ENCODE results near the gene MRE11.
"Not testable (repeated sequence)": the region's sequence is repeated elsewhere in the genome, so short reads cannot be mapped to it uniquely, and the experiment has no call there.

MRE11 gene

GRCh38 chr11:94424011-94424410 is 69.6 kb downstream of the MRE11 start:
- DNase-seq (ENCODE audit: low read depth in 2 of 2): no peak

GRCh38 chr11:94423507-94423906 is 70.1 kb downstream of the MRE11 start:
- no peak for DNase-seq (ENCODE audit: low read depth in 2 of 2)

- no peak for DNase-seq (ENCODE audit: low read depth in 2 of 2)
Observed at GRCh38 chr11:94418123-94418765, 75.4 kb downstream of the MRE11 start.

GRCh38 chr11:94417386-94417987 is 76.2 kb downstream of the MRE11 start:
- no peak for DNase-seq (ENCODE audit: low read depth in 2 of 2)

- DNase-seq (ENCODE audit: low read depth in 2 of 2): no peak
Observed at GRCh38 chr11:94405062-94405833, 88.4 kb downstream of the MRE11 start.

GRCh38 chr11:94402355-94402754 is 91.3 kb downstream of the MRE11 start:
- no peak for DNase-seq (ENCODE audit: low read depth in 2 of 2)

- no peak for DNase-seq (ENCODE audit: low read depth in 2 of 2)
Observed at GRCh38 chr11:94401773-94402265, 91.8 kb downstream of the MRE11 start.

- no peak for DNase-seq (ENCODE audit: low read depth in 2 of 2)
Observed at GRCh38 chr11:94400839-94401772, 92.5 kb downstream of the MRE11 start, which contains the start of gene GPR83. Gene GPR83, minus strand, starts transcription at chr11:94401419. Its CDS starts 172 bp downstream, at chr11:94401247.

- DNase-seq (ENCODE audit: low read depth in 2 of 2): no peak
Observed at GRCh38 chr11:94400457-94400838, 93.2 kb downstream of the MRE11 start.

GRCh38 chr11:94400050-94400449 is 93.6 kb downstream of the MRE11 start:
- no peak for DNase-seq (ENCODE audit: low read depth in 2 of 2)

- no peak for DNase-seq (ENCODE audit: low read depth in 2 of 2)
Observed at GRCh38 chr11:94398101-94398500, 95.5 kb downstream of the MRE11 start.

GRCh38 chr11:94396282-94396681 is 97.4 kb downstream of the MRE11 start:
- DNase-seq (ENCODE audit: low read depth in 2 of 2): no peak

GRCh38 chr11:94391937-94392336 is 101.7 kb downstream of the MRE11 start:
- DNase-seq (ENCODE audit: low read depth in 2 of 2): not testable (repeated sequence)

- DNase-seq (ENCODE audit: low read depth in 2 of 2): no peak
Observed at GRCh38 chr11:94379613-94380012, 114.0 kb downstream of the MRE11 start.

- no peak for DNase-seq (ENCODE audit: low read depth in 2 of 2)
Observed at GRCh38 chr11:94376841-94377240, 116.8 kb downstream of the MRE11 start.

- DNase-seq (ENCODE audit: low read depth in 2 of 2): not testable (repeated sequence)
Observed at GRCh38 chr11:94370576-94370975, 123.1 kb downstream of the MRE11 start.
